ENCODE results near the gene CDK14.
A peak's percentile ranks its signal among the peaks of the same experiment; 100 is the strongest.
"Not testable (repeated sequence)": the region's sequence is repeated elsewhere in the genome, so short reads cannot be mapped to it uniquely, and the experiment has no call there.

Gene CDK14

DNA sequence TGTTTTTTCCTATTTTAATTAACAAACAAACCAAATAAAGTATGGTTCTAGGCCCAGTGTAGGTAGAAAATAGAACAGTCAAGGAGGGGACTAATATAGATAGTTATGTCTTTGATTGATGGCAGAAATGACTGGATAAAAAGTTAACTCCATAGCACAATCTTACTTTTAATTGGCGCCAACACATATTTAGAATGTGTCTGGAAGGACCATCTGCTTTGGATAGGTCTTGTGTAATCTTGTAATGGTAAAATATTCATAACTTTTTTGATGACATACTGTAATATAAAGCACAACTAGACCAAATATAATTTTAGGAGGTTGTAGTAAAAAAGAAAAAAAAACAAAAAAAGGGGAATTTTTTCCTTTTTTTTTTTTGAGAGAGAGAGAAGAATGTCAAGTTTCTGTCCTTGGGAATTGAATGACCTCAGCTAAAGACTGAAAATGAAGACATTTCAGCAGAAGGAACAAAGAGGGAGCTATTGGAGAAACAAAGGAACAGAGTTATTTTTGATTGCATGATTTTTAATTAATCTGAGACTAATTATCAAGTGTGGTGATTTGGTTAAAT, 193.7 kb downstream of the CDK14 start:
- TF ChIP-seq, protein P1, sequence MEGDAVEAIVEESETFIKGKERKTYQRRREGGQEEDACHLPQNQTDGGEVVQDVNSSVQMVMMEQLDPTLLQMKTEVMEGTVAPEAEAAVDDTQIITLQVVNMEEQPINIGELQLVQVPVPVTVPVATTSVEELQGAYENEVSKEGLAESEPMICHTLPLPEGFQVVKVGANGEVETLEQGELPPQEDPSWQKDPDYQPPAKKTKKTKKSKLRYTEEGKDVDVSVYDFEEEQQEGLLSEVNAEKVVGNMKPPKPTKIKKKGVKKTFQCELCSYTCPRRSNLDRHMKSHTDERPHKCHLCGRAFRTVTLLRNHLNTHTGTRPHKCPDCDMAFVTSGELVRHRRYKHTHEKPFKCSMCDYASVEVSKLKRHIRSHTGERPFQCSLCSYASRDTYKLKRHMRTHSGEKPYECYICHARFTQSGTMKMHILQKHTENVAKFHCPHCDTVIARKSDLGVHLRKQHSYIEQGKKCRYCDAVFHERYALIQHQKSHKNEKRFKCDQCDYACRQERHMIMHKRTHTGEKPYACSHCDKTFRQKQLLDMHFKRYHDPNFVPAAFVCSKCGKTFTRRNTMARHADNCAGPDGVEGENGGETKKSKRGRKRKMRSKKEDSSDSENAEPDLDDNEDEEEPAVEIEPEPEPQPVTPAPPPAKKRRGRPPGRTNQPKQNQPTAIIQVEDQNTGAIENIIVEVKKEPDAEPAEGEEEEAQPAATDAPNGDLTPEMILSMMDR (IDR thresholded peaks at IDR 0.05; ENCODE audit: extremely low read depth, insufficient read depth, missing control alignments), result no peak
- in situ Hi-C loops (cut with MboI; ENCODE audit: low pct_unique_long_range_greater_than_20kb, low sequenced_read_pairs, unreplicated experiment), result no loop called here
- no peak for DNase-seq (ENCODE audit: low spot score)

DNA sequence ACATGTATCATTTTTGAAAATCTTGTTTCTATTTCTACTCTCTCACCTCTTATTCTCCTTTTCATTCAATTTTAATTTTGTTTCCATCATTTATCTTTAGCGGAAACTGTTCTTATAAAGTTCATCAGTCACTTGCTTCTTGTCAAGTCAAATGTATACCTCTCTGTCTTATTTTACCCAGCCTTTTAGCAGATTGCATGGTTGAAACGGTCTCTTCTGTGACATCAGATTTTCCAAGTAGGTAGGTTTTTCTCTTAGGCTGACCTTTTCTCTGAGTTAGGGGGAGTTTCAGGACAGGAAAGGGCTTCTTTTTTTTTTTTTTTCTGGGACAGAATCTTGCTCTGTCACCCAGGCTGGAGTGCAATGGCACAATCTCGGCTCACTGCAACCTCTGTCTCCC, 195.5 kb downstream of the CDK14 start:
- DNase-seq (ENCODE audit: low spot score), result no peak
- TF ChIP-seq, protein P1 (IDR thresholded peaks at IDR 0.05; ENCODE audit: extremely low read depth, insufficient read depth, missing control alignments), result no peak
- in situ Hi-C loops (cut with MboI; ENCODE audit: low pct_unique_long_range_greater_than_20kb, low sequenced_read_pairs, unreplicated experiment), result no loop called here

DNA sequence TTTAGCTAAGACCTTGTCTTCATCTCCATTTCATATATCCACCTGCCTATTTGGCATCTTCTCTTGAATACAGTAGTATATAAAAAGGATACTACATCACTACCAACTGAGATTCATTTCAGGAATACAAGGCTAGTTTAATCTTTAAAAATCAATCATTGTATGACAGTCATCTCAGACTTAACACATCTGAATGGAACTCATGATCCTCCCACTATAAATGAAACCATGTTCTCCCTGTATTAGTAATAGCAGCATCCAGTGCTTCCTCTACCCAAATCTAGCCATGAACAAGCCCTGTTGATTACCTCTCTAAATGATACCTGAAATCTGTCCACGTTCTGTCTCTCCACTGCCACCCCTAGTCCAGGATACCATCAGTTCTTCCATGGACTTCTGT, 196.2 kb downstream of the CDK14 start:
- TF ChIP-seq, protein P1 (IDR thresholded peaks at IDR 0.05; ENCODE audit: extremely low read depth, insufficient read depth, missing control alignments), result no peak
- no peak for DNase-seq (ENCODE audit: low spot score)
- in situ Hi-C loops (cut with MboI; ENCODE audit: low pct_unique_long_range_greater_than_20kb, low sequenced_read_pairs, unreplicated experiment), result no loop called here

DNA sequence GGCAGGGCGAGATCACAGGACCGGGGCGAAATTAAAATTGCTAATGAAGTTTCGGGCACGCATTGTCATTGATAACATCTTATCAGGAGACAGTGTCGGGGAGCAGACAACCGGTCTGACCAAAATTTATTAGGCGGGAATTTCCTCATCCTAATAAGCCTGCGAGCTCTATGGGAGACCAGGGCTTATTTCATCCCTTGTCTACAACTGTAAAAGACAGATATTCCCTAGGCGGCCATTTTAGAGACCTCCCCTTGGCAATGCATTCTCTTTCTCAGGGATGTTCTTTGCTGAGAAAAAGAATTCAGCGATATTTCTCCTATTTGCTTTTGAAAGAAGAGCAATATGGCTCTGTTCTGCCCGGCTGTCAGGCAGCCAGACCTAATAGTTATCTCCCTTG, 198.1 kb downstream of the CDK14 start:
- DNase-seq (ENCODE audit: low spot score); in situ Hi-C loops (cut with MboI; ENCODE audit: low pct_unique_long_range_greater_than_20kb, low sequenced_read_pairs, unreplicated experiment): not testable (repeated sequence)

DNA sequence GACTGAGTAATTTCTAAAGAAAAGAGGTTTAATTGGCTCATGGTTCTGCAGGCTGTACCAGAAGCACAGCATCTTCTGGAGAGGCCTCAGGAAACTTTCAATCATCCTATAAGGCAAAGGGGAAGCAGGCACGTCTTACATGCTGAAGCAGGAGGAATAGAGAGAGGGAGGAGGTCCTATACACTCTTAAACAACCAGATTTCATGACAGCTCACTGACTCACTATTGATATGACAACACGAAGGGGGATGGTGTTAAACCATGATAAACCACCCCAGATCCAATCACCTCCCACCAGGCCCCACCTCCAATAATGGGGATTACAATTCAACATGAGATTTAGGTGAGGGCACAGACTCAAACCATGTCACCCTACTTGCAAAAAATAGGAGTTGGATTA, 201.5 kb downstream of the CDK14 start:
- no peak for DNase-seq (ENCODE audit: low spot score)
- TF ChIP-seq, protein P1 (IDR thresholded peaks at IDR 0.05; ENCODE audit: extremely low read depth, insufficient read depth, missing control alignments), result no peak
- in situ Hi-C loops (cut with MboI; ENCODE audit: low pct_unique_long_range_greater_than_20kb, low sequenced_read_pairs, unreplicated experiment), result no loop called here

DNA sequence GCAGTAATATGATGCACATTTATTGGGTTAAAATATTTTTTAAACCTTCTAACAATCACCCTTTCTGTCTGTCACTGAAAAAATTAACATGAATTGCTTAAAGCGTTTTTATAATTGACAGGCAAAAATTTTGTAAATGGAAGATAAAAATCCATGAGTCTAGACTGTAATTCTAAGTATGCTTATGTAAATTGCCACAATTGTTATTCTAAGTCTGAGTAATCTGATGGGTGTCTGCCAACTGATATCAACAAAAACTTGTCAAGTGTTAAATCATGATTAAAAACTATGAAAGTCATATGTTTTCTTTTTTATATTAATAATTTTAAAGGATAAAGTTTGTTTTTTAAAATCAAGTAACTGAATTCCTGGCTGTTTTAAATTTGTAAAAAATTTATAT, 208.2 kb downstream of the CDK14 start:
- DNase-seq (ENCODE audit: low spot score), result no peak
- in situ Hi-C loops (cut with MboI; ENCODE audit: low pct_unique_long_range_greater_than_20kb, low sequenced_read_pairs, unreplicated experiment), result no loop called here
- TF ChIP-seq, protein P1 (IDR thresholded peaks at IDR 0.05; ENCODE audit: extremely low read depth, insufficient read depth, missing control alignments), result no peak

DNA sequence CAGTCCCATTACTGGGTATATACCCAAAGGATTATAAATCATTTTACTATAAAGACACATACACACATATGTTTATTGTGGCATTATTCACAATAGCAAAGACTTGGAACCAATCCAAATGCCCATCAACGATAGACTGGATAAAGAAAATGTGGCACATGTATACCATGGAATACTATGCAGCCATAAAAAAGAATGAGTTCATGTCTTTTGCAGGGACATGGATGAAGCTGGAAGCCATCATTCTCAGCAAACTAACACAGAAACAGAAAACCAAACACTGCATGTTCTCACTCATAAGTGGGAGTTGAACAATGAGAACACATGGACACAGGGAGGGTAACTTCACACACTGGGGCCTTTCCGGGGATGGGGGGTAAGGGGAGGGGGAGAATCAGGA, 219.4 kb downstream of the CDK14 start:
- in situ Hi-C loops (cut with MboI; ENCODE audit: low pct_unique_long_range_greater_than_20kb, low sequenced_read_pairs, unreplicated experiment); DNase-seq (ENCODE audit: low spot score): not testable (repeated sequence)

DNA sequence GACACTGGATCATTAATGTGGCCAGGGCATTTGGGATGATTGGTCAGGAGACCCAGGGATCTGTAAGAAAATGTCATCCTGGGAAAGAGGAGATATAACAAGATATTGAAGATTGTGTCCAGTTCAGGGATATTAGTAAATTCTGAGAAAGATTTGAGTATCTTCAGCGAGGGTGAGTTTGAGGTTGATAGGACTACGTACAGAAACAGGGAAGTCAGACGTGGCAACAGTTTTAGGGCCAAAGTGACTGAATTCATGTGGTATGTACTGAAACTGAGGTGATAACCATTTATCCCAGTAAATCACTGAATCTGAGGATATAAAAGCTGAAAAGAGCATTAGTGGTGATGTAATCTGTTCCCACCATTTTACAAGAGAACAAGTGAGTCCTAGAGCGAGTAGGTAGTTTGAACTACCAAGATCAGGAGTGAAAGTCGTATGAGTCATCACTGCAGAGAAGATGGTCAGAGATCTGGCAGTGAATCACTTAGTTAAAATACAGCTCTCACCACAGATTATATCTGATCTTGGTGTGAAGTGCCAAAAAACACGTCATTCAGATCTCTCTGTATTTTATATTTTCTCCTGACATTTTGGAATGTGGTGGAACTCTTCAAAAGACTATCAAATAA, 220.5 kb downstream of the CDK14 start:
- DNase-seq (ENCODE audit: low spot score), result peak; percentile 57
- in situ Hi-C loops (cut with MboI; ENCODE audit: low pct_unique_long_range_greater_than_20kb, low sequenced_read_pairs, unreplicated experiment), result no loop called here
- TF ChIP-seq, protein P1 (IDR thresholded peaks at IDR 0.05; ENCODE audit: extremely low read depth, insufficient read depth, missing control alignments), result no peak
